ENCODE results near the gene CPT1A. TPM values are rescaled to one million over a fixed set of nuclear protein-coding genes. Genes with fewer than 3 reads are reported as not detected.

Gene CPT1A
- total RNA-seq, 1 experiment from 2014 or later, result 6.3 TPM

- peaks cover 7% of the 10 kb centered on the region for H3K4me1 Mint-ChIP-seq (ENCODE audit: low read depth, unreplicated experiment)
- intact Hi-C loops (cut with micrococcal nuclease; ENCODE audit: unreplicated experiment), result loop anchor here (2.0 kb wide), 1 partner anchor 324 kb away; no protein-coding TSS in a partner anchor
- BruUV-seq (replicated peaks), result no TSS peak
Measured at GRCh38 chr11:68764746-68765145, 77.0 kb downstream of the CPT1A start.

DNA sequence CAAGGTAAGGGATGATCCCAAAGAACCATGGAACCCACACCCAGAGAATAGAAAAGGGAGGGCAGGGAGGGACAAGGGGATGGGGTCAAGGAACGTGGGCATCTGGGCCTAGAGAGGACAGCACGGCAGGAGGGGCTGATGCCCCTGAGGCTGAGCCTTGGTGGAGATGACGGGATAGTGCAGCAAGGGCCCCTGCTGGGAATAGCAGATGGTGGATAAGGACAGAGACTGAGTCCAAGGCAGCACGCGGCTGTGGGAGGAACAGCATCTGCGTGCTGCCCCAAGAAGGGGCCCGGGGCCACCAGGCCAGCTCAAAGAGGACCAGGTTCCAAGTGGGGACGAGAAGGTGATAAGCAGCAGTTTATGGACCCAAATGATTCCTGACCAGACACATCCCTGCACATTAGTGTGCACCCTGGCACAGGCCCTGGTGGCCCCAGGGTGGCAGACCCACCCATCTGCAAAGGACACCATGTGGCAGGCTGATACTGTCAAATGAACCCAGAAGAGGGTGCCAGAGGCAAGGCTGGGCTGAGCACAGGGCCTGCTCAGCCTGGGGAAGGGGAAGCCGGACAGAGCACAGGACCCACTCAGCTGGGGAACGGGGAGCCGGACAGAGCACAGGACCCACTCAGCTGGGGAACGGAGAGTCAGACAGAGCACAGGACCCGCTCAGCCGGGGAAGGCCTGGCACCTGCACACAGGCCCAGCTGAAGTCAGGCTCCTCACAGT, 77.6 kb downstream of the CPT1A start:
- peak; percentile 41 to 60 for TF ChIP-seq CTCF (IDR thresholded peaks at IDR 0.05; ENCODE audit: insufficient read depth in 1 of 2, low read depth in 1 of 2, low read length in 1 of 2, severe bottlenecking in 1 of 2, unreplicated experiment in 1 of 2)
- H3K27ac Mint-ChIP-seq (ENCODE audit: unreplicated experiment), result peak overlapping the region; percentile 7
- POLR2A ChIA-PET, result no interaction called here

More at GRCh38 chr11:68764746-68765145, 77.0 kb downstream of the CPT1A start:
- no peaks in the 10 kb centered on the region for H3K27me3 Mint-ChIP-seq (ENCODE audit: insufficient read depth, unreplicated experiment)
- H3K4me1 ChIP-seq, result peaks cover 3% of the 10 kb centered on the region
- no peaks in the 10 kb centered on the region for H3K27me3 ChIP-seq (replicated peaks; ENCODE audit: control insufficient read depth, insufficient read depth, low read length)
- H3K36me3 ChIP-seq (ENCODE audit: control insufficient read depth, insufficient read depth, low read length), result no peaks in the 10 kb centered on the region
- CTCF ChIA-PET, result no interaction called here
- no peak overlapping the region for H3K4me3 ChIP-seq (ENCODE audit: low read depth, low read length)
- no peak overlapping the region for H3K4me3 Mint-ChIP-seq (ENCODE audit: unreplicated experiment)
- H3K27ac Mint-ChIP-seq (ENCODE audit: unreplicated experiment), result no peak overlapping the region
- H3K9me3 ChIP-seq, result no peaks in the 10 kb centered on the region
- DNase-seq, result no peak
- no peak for TF ChIP-seq CTCF (IDR thresholded peaks at IDR 0.05; ENCODE audit: insufficient read depth in 1 of 2, low read depth in 1 of 2, low read length in 1 of 2, severe bottlenecking in 1 of 2, unreplicated experiment in 1 of 2)
- H3K9me3 Mint-ChIP-seq (ENCODE audit: unreplicated experiment), result no peaks in the 10 kb centered on the region
- POLR2A ChIA-PET, result no interaction called here
- no peaks in the 10 kb centered on the region for H3K36me3 Mint-ChIP-seq (ENCODE audit: insufficient read depth, unreplicated experiment)

DNA sequence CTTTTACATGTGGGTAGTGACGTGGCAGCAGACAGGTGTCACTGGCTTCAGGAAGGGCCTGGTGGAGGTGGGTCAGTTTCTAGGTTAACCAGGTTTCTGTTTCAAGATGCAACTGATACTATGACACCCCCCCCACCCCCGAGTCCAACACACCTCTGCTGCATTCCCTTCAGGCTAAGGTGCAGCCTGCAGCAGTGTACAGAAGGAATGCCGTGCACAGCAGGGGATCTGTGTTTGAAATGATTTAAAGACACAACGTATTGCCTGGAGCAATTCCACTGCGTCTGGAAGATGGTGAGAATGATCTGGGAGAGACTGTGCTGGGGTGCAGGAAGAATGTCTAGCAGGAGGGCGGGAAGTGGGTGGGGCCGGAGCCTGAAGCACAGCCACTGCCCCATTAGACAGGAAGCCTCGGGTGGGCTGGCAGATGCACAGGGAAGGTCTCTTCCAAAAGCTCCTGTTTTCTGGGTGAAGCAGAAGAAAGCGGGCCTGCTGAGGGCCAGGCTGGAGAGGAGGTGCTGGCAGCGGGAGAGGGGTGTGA, 78.5 kb downstream of the CPT1A start:
- CTCF ChIA-PET, result no interaction called here
- peak; percentile 51 to 85 for DNase-seq
- no peaks in the 10 kb centered on the region for H3K27me3 ChIP-seq (replicated peaks; ENCODE audit: control insufficient read depth, insufficient read depth, low read length)

More for the DNA sequence above, 77.6 kb downstream of the CPT1A start:
- no peak overlapping the region for H3K4me3 Mint-ChIP-seq (ENCODE audit: unreplicated experiment)
- no peaks in the 10 kb centered on the region for H3K27me3 Mint-ChIP-seq (ENCODE audit: insufficient read depth, unreplicated experiment)
- Histone ChIP-seq H3K27me3 (replicated peaks; ENCODE audit: control insufficient read depth, insufficient read depth, low read length) (no peaks in the 10 kb centered on the region), H3K4me3 (ENCODE audit: low read depth, low read length) (no peak overlapping the region), H3K36me3 (ENCODE audit: control insufficient read depth, insufficient read depth, low read length) (no peaks in the 10 kb centered on the region), H3K4me1 (peaks cover 3% of the 10 kb centered on the region), H3K9me3 (no peaks in the 10 kb centered on the region)
- H3K4me1 Mint-ChIP-seq (ENCODE audit: low read depth, unreplicated experiment), result peaks cover 7% of the 10 kb centered on the region
- no TSS peak for BruUV-seq (replicated peaks)
- intact Hi-C loops (cut with micrococcal nuclease; ENCODE audit: unreplicated experiment), result loop anchor here (2.0 kb wide), 1 partner anchor 325 kb away; no protein-coding TSS in a partner anchor
- H3K36me3 Mint-ChIP-seq (ENCODE audit: insufficient read depth, unreplicated experiment), result no peaks in the 10 kb centered on the region
- CTCF ChIA-PET, result no interaction called here
- peak in 1 of 2 experiments; percentile 60 for DNase-seq
- H3K9me3 Mint-ChIP-seq (ENCODE audit: unreplicated experiment), result no peaks in the 10 kb centered on the region

More for the DNA sequence above, 78.5 kb downstream of the CPT1A start:
- Histone ChIP-seq H3K36me3 (ENCODE audit: control insufficient read depth, insufficient read depth, low read length) (no peaks in the 10 kb centered on the region), H3K9me3 (no peaks in the 10 kb centered on the region), H3K4me3 (ENCODE audit: low read depth, low read length) (no peak overlapping the region), H3K4me1 (peaks cover 3% of the 10 kb centered on the region)
- BruUV-seq (replicated peaks), result no TSS peak
- H3K27ac Mint-ChIP-seq (ENCODE audit: unreplicated experiment), result peak overlapping the region; percentile 7
- no peaks in the 10 kb centered on the region for H3K36me3 Mint-ChIP-seq (ENCODE audit: insufficient read depth, unreplicated experiment)
- H3K27me3 Mint-ChIP-seq (ENCODE audit: insufficient read depth, unreplicated experiment), result no peaks in the 10 kb centered on the region
- H3K4me3 Mint-ChIP-seq (ENCODE audit: unreplicated experiment), result peak overlapping the region; percentile 21
- peaks cover 7% of the 10 kb centered on the region for H3K4me1 Mint-ChIP-seq (ENCODE audit: low read depth, unreplicated experiment)
- H3K9me3 Mint-ChIP-seq (ENCODE audit: unreplicated experiment), result no peaks in the 10 kb centered on the region
- TF ChIP-seq CTCF (IDR thresholded peaks at IDR 0.05; ENCODE audit: insufficient read depth in 1 of 2, low read depth in 1 of 2, low read length in 1 of 2, severe bottlenecking in 1 of 2, unreplicated experiment in 1 of 2), result no peak
- POLR2A ChIA-PET, result no interaction called here
- intact Hi-C loops (cut with micrococcal nuclease; ENCODE audit: unreplicated experiment), result no loop called here

All from Caco-2 (cell line).